Heart left ventricle (tissue), 13 donors: ENCODE measurements around the gene CRYBB2.

ENCODE experiments used
- POLR2A ChIP-seq, 2 donors: fragments of 450-650 bp; IDR thresholded peaks; one replicate each; pipeline ENCODE4 v1.6.1; 2017; ENCODE audit warnings: antibody characterized with exemption in 2 of 2, mild to moderate bottlenecking in 2 of 2, moderate library complexity in 2 of 2
- TF ChIP-seq, protein P1 (sequence below), 12 donors: fragments of 200-600 bp; sonication (generic) in 4 of 12; IDR thresholded peaks; one replicate each; pipeline versions ENCODE4 v1.5.0 to v1.8.0; 2018 to 2022; ENCODE audit warnings: antibody characterized with exemption in 12 of 12, mild to moderate bottlenecking in 5 of 12
- donor health status: ischemic (EF 13 %, LVEDD 7.1; RV severe dilation, severe dysfunction).
- donor health status: DM: no; HTN: yes; CAD: no.
- donor health status: DM: no; HTN: no; CAD: no.
- donor health status: ischemic (EF 25% LVEDD 6.9; RV normal size, moderate dysfunction).
- donor health status: ischemic (EF 25% LVEDD 5.7; RV mildly dilated, moderate dysfunction).
- donor health status: ischemic (EF 35%, LVEDD 5.7; RV mildly dilated, moderate dysfunction).
- donor health status: nonischemic (EF 11% LVEDD 7.7; RV severe dilation, severe dysfunction).
- donor health status: DM: yes; HTN: yes; CAD: no.
- donor health status: PGD.
- donor health status: ischemic (EF 29% LVEDD 5.4; RV normal size, mild dysfunction).
- donor health status: nonischemic (EF 23%, LVEDD 6.1; RV moderate dilation, normal function).

DNA sequence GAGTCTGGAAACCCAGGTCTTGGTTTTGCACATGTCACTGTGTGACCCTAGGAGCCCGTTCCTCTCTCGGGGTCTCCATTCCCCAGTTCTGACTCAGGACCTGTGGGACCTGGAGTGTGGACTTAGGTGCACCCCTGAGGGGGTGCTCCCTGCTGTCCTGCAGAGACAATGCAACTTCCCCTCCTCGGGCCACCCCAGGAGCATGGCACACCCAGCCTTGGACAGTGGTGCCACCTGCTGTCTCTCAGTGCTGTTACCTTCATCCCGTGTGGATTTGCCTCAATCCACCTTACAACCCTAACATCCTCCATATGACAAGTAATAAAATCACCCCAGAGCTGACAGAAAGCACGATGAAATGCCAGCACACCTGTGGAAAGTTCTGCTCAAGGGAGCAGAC is 47.3 kb upstream of the CRYBB2 start:
- TF ChIP-seq, protein P1, sequence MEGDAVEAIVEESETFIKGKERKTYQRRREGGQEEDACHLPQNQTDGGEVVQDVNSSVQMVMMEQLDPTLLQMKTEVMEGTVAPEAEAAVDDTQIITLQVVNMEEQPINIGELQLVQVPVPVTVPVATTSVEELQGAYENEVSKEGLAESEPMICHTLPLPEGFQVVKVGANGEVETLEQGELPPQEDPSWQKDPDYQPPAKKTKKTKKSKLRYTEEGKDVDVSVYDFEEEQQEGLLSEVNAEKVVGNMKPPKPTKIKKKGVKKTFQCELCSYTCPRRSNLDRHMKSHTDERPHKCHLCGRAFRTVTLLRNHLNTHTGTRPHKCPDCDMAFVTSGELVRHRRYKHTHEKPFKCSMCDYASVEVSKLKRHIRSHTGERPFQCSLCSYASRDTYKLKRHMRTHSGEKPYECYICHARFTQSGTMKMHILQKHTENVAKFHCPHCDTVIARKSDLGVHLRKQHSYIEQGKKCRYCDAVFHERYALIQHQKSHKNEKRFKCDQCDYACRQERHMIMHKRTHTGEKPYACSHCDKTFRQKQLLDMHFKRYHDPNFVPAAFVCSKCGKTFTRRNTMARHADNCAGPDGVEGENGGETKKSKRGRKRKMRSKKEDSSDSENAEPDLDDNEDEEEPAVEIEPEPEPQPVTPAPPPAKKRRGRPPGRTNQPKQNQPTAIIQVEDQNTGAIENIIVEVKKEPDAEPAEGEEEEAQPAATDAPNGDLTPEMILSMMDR (IDR thresholded peaks at IDR 0.05) = peak; percentile 21 to 65 (median 52)
- TF ChIP-seq POLR2A (IDR thresholded peaks at IDR 0.05) = no peak
